AG20443 (cell line): ENCODE measurements around the gene CNTRL.
A peak's percentile ranks its signal among the peaks of the same experiment; 100 is the strongest.
"Not testable (repeated sequence)": the region's sequence is repeated elsewhere in the genome, so short reads cannot be mapped to it uniquely, and the experiment has no call there.

Experiments
- DNase-seq: peaks from one replicate; pipeline ENCODE4 v3.0.0; 2012; ENCODE audit warnings: low spot score, mixed read lengths

The CNTRL gene

GRCh38 chr9:121074370-121075250, at the start of gene CNTRL:
CNTRL (plus strand) TSS chr9:121074955; CDS start chr9:121088327, 13,372 bp downstream.
- DNase-seq, result peak; percentile 91

- peak; percentile 12 for DNase-seq
Observed at GRCh38 chr9:121026260-121026691, 48.5 kb upstream of the CNTRL start.

- DNase-seq, result no peak
Observed at GRCh38 chr9:121026768-121027167, 48.0 kb upstream of the CNTRL start.

- not testable (repeated sequence) for DNase-seq
Observed at GRCh38 chr9:121028285-121028684, 46.5 kb upstream of the CNTRL start.

GRCh38 chr9:121029469-121029868, 45.3 kb upstream of the CNTRL start:
- no peak for DNase-seq

- DNase-seq, result no peak
Observed at GRCh38 chr9:121034529-121034928, 40.2 kb upstream of the CNTRL start.

- DNase-seq, result not testable (repeated sequence)
Observed at GRCh38 chr9:121035717-121036116, 39.0 kb upstream of the CNTRL start.

GRCh38 chr9:121038362-121038761, 36.4 kb upstream of the CNTRL start:
- DNase-seq, result no peak

- no peak for DNase-seq
Observed at GRCh38 chr9:121038804-121039203, 36.0 kb upstream of the CNTRL start.

- DNase-seq, result no peak
Observed at GRCh38 chr9:121048175-121048574, 26.6 kb upstream of the CNTRL start.

GRCh38 chr9:121048618-121049017, 26.1 kb upstream of the CNTRL start:
- DNase-seq, result peak; percentile 33

GRCh38 chr9:121050128-121050988, 24.4 kb upstream of the CNTRL start, which contains the start of gene C5:
C5 (minus strand) TSS chr9:121050275; CDS start chr9:121050246, 29 bp downstream.
- DNase-seq, result no peak

- DNase-seq, result no peak
Observed at GRCh38 chr9:121053544-121053943, 21.2 kb upstream of the CNTRL start.

- peak; percentile 19 for DNase-seq
Observed at GRCh38 chr9:121055642-121056143, 19.1 kb upstream of the CNTRL start.

GRCh38 chr9:121057821-121058220, 16.9 kb upstream of the CNTRL start:
- no peak for DNase-seq

- DNase-seq, result no peak
Observed at GRCh38 chr9:121059513-121059912, 15.2 kb upstream of the CNTRL start.

- peak; percentile 71 for DNase-seq
Observed at GRCh38 chr9:121059998-121060636, 14.6 kb upstream of the CNTRL start.

GRCh38 chr9:121066850-121067249, 7.9 kb upstream of the CNTRL start:
- DNase-seq, result no peak

- DNase-seq, result no peak
Observed at GRCh38 chr9:121067640-121068039, 7.1 kb upstream of the CNTRL start.

GRCh38 chr9:121069396-121069795, 5.4 kb upstream of the CNTRL start:
- DNase-seq, result no peak

- DNase-seq, result no peak
Observed at GRCh38 chr9:121071370-121071755, 3.4 kb upstream of the CNTRL start.
